GM23248 (cell line): ENCODE data around the gene CEL.

ENCODE experiments used
- EZH2 ChIP-seq: fragments of 200-600 bp; sonication (generic); IDR thresholded peaks from 2 replicates; pipeline ENCODE4 v1.6.1; 2018; ENCODE audit warnings: antibody characterized with exemption, mild to moderate bottlenecking; ENCODE audit not compliant: insufficient read depth, poor library complexity, severe bottlenecking
- EZH2phosphoT487 ChIP-seq: fragments of 200-600 bp; sonication (generic); IDR thresholded peaks from 2 replicates; pipeline ENCODE4 v1.6.1; 2018; ENCODE audit warnings: antibody characterized with exemption, moderate library complexity, mild to moderate bottlenecking, low read depth; ENCODE audit not compliant: insufficient read depth

GRCh38 chr9:133054966-133055365 is 6.8 kb upstream of the CEL start:
- TF ChIP-seq EZH2 (no peak), EZH2phosphoT487 (no peak)
